Neural cell (in vitro differentiated cells): ENCODE data around the gene ATN1. TPM values are rescaled to one million over a fixed set of nuclear protein-coding genes. Genes with fewer than 3 reads are reported as not detected.

ENCODE experiments used
- H2AFZ ChIP-seq: fragments of 200-600, 300-800 bp; sonication (generic), shearing (Covaris generic); 2 replicates; pipeline ENCODE4 v1.6.0; 2014; ENCODE audit warnings: low read depth, mild to moderate bottlenecking, antibody characterized with exemption, low read length, moderate library complexity
- H3F3A ChIP-seq: fragments of 200-600 bp; shearing (Covaris generic); 2 replicates; pipeline ENCODE4 v1.6.1; 2016; ENCODE audit warnings: mild to moderate bottlenecking, moderate library complexity, mixed read lengths, antibody characterized with exemption, low read length; ENCODE audit not compliant: insufficient read depth, poor library complexity, severe bottlenecking
- H3K27ac ChIP-seq: fragments of 200-600, 300-800 bp; sonication (generic), shearing (Covaris generic); 2 replicates; pipeline ENCODE4 v1.5.1; 2014; ENCODE audit warnings: mild to moderate bottlenecking, low read length, moderate library complexity
- H3K27me3 ChIP-seq: fragments of 300-800, 200-600 bp; sonication (generic), shearing (Covaris generic); 2 replicates; pipeline ENCODE4 v1.6.0; 2014; ENCODE audit warnings: mild to moderate bottlenecking, low read depth, low read length, moderate library complexity; ENCODE audit not compliant: insufficient read depth
- H3K36me3 ChIP-seq: fragments of 300-800, 200-600 bp; sonication (generic), shearing (Covaris generic); 2 replicates; pipeline ENCODE4 v1.5.1; 2014; ENCODE audit warnings: mild to moderate bottlenecking, antibody characterized with exemption, low read length, moderate library complexity; ENCODE audit not compliant: insufficient read depth
- H3K4me2 ChIP-seq: fragments of 300-800, 200-600 bp; sonication (generic), shearing (Covaris generic); 2 replicates; pipeline ENCODE4 v1.6.0; 2014; ENCODE audit warnings: mild to moderate bottlenecking, low read length
- H3K4me3 ChIP-seq: fragments of 300-800, 200-600 bp; sonication (generic), shearing (Covaris generic); 2 replicates; pipeline ENCODE4 v1.5.1; 2014; ENCODE audit warnings: mild to moderate bottlenecking, low read length, moderate library complexity
- H3K79me2 ChIP-seq: fragments of 200-600 bp; shearing (Covaris generic); replicated peaks from 2 replicates; pipeline ENCODE4 v1.6.0; 2014; ENCODE audit warnings: mild to moderate bottlenecking, low read length, moderate library complexity; ENCODE audit not compliant: insufficient read depth
- H3K9ac ChIP-seq: fragments of 300-800, 200-600 bp; sonication (generic), shearing (Covaris generic); 2 replicates; pipeline ENCODE4 v1.6.1; 2016; ENCODE audit warnings: mild to moderate bottlenecking, low read length, mixed read lengths
- H3K9me2 ChIP-seq: fragments of 200-600 bp; shearing (Covaris generic); 2 replicates; pipeline ENCODE4 v1.6.1; 2016; ENCODE audit warnings: mild to moderate bottlenecking, low read length, mixed read lengths; ENCODE audit not compliant: insufficient read depth
- H3K9me3 ChIP-seq: fragments of 200-600, 300-800 bp; sonication (generic), shearing (Covaris generic); 2 replicates; pipeline ENCODE4 v1.6.1; 2016; ENCODE audit warnings: mild to moderate bottlenecking, mixed run types, low read length, moderate library complexity, mixed read lengths
- H4K20me1 ChIP-seq: fragments of 200-600 bp; shearing (Covaris generic); 2 replicates; pipeline ENCODE4 v1.6.1; 2016; ENCODE audit warnings: mild to moderate bottlenecking, mixed run types; ENCODE audit not compliant: insufficient read depth
- CTCF ChIP-seq: fragments of 450-650 bp; IDR thresholded peaks from 2 replicates; pipeline ENCODE4 v1.5.1; 2014; ENCODE audit warnings: antibody characterized with exemption, mild to moderate bottlenecking, moderate library complexity; ENCODE audit not compliant: poor library complexity, severe bottlenecking
- EP300 ChIP-seq: fragments of 450-650 bp; conservative IDR thresholded peaks from 2 replicates; pipeline ENCODE4 v1.6.1; 2014; ENCODE audit warnings: antibody characterized with exemption, mild to moderate bottlenecking, moderate library complexity; ENCODE audit not compliant: poor library complexity, severe bottlenecking
- EZH2 ChIP-seq: fragments of 200-600, 300-800 bp; shearing (Covaris generic), sonication (generic); IDR thresholded peaks from 2 replicates; pipeline ENCODE4 v1.6.1; 2014; ENCODE audit warnings: antibody characterized with exemption, low read length, borderline replicate concordance, mild to moderate bottlenecking; ENCODE audit not compliant: insufficient read depth, poor library complexity, severe bottlenecking
- MXI1 ChIP-seq: fragments of 450-650 bp; conservative IDR thresholded peaks from 2 replicates; pipeline ENCODE4 v1.6.1; 2014; ENCODE audit warnings: antibody characterized with exemption, mild to moderate bottlenecking; ENCODE audit not compliant: poor library complexity, severe bottlenecking
- POLR2AphosphoS5 ChIP-seq: IDR thresholded peaks from 2 replicates; pipeline ENCODE4 v1.6.1; 2012
- RAD21 ChIP-seq: fragments of 450-650 bp; conservative IDR thresholded peaks from 2 replicates; pipeline ENCODE4 v1.6.1; 2014; ENCODE audit warnings: antibody characterized with exemption, mild to moderate bottlenecking, moderate library complexity
- REST ChIP-seq: IDR thresholded peaks from 2 replicates; pipeline ENCODE4 v1.6.1; 2012; ENCODE audit warnings: borderline replicate concordance
- SMC3 ChIP-seq: fragments of 450-650 bp; conservative IDR thresholded peaks from 2 replicates; pipeline ENCODE4 v1.6.1; 2014; ENCODE audit warnings: antibody characterized with exemption, mild to moderate bottlenecking, moderate library complexity; ENCODE audit not compliant: poor library complexity
- TAF1 ChIP-seq: IDR thresholded peaks from 2 replicates; pipeline ENCODE4 v1.6.1; 2012; ENCODE audit warnings: low read depth
- polyA plus RNA-seq: library from polyadenylated mRNA; depleted of rRNA; stranded (reverse); fragments of >200 nt; gene quantifications from 2 replicates; pipeline ENCODE4 v1.2.3, GENCODE V29; 2014

ATN1 gene
- polyA plus RNA-seq, 1 donor from 2014 or later: 9.2 TPM

DNA sequence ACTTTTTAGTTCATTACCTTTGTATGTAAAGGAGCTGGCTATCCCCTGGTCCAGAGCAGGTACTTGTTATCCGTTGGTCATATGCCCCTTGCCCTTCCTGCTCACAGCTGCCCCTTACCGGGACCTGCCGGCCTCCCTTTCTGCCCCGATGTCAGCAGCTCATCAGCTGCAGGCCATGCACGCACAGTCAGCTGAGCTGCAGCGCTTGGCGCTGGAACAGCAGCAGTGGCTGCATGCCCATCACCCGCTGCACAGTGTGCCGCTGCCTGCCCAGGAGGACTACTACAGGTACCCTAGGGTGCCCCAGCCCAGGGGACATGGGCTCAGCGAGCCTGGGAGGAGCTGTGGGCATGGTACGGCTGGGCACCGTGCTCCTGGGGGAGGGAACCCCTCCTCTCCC is 13.5 kb downstream of the ATN1 start:
- H3K36me3 ChIP-seq: no peaks in the 10 kb centered on the region
- peaks cover 7% of the 10 kb centered on the region for H3F3A ChIP-seq
- H3K27ac ChIP-seq: no peak overlapping the region

GRCh38 chr12:6941782-6942181 is 14.0 kb downstream of the ATN1 start:
- no peaks in the 10 kb centered on the region for H3K9me3 ChIP-seq
- H3F3A ChIP-seq: peaks cover 7% of the 10 kb centered on the region
- no peaks in the 10 kb centered on the region for H3K36me3 ChIP-seq
- no peak overlapping the region for H3K4me3 ChIP-seq
- H2AFZ ChIP-seq: no peak overlapping the region
- no peak overlapping the region for H3K9ac ChIP-seq
- H3K27ac ChIP-seq: no peak overlapping the region
- no peaks in the 10 kb centered on the region for H3K27me3 ChIP-seq
- H3K79me2 ChIP-seq: no peaks in the 10 kb centered on the region
- no peaks in the 10 kb centered on the region for H4K20me1 ChIP-seq
- no peaks in the 10 kb centered on the region for H3K9me2 ChIP-seq
- no peak overlapping the region for H3K4me2 ChIP-seq
- TF ChIP-seq EZH2 (no peak), REST (no peak), TAF1 (no peak), SMC3 (no peak), MXI1 (no peak), EP300 (no peak), POLR2AphosphoS5 (no peak), RAD21 (no peak)

More for the DNA sequence above, 13.5 kb downstream of the ATN1 start:
- no peaks in the 10 kb centered on the region for H4K20me1 ChIP-seq
- H3K9ac ChIP-seq: no peak overlapping the region
- H3K9me3 ChIP-seq: no peaks in the 10 kb centered on the region
- TF ChIP-seq EZH2: no peak
- TF ChIP-seq RAD21: no peak
- TF ChIP-seq SMC3: no peak
- TF ChIP-seq REST: no peak
- no peak for TF ChIP-seq CTCF
- TF ChIP-seq TAF1: no peak
- no peak for TF ChIP-seq MXI1
- no peak for TF ChIP-seq POLR2AphosphoS5
- TF ChIP-seq EP300: no peak
- H3K4me3 ChIP-seq: no peak overlapping the region
- no peaks in the 10 kb centered on the region for H3K27me3 ChIP-seq
- H3K79me2 ChIP-seq: no peaks in the 10 kb centered on the region
- no peaks in the 10 kb centered on the region for H3K9me2 ChIP-seq
- H3K4me2 ChIP-seq: no peak overlapping the region
- no peak overlapping the region for H2AFZ ChIP-seq
